Measurements from ENCODE around the gene ACSS1.

Gene ACSS1

DNA sequence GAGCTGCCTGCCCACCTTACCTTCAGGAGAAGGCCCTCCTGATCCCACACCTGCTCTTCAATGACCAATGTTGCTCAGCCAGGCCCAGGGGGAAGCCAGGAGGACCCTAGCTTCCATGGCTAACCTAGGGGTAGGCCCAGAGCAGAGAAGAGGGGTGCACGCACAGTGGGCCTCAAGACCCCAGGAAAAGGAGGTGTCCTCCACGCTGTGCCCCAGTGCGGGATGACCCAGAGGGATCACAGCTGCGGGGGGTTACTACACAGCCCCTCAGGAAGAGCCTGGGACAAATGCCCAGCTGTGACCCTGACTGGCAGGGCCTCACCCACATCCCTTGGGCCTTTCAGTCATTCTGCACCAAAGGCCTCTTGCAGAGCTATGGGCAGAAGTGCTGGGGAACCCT lies 33.8 kb downstream of the ACSS1 start:
- Histone ChIP-seq H3K27ac (ENCODE audit: low read depth, low read length) (no peak overlapping the region), H3K79me2 (ENCODE audit: control insufficient read depth, insufficient read depth, low read length) (no peaks in the 10 kb centered on the region), H3K36me3 (ENCODE audit: control insufficient read depth, insufficient read depth, low read length) (no peaks in the 10 kb centered on the region), H3K56ac (ENCODE audit: low read length) (no peak overlapping the region), H3K4ac (ENCODE audit: low read depth, low read length) (no peak overlapping the region), H3K4me2 (ENCODE audit: low read length) (no peak overlapping the region), H3K27me3 (ENCODE audit: insufficient read depth, low read length, poor library complexity) (no peaks in the 10 kb centered on the region), H4K5ac (ENCODE audit: low read length) (no peak overlapping the region), H3K4me3 (ENCODE audit: low read length) (no peak overlapping the region), H3K9ac (ENCODE audit: low read length) (no peak overlapping the region), H3K18ac (ENCODE audit: low read length) (no peak overlapping the region), H2AK5ac (ENCODE audit: low read length) (no peak overlapping the region), H2BK5ac (ENCODE audit: low read length) (no peak overlapping the region), H3K79me1 (ENCODE audit: low read length) (no peaks in the 10 kb centered on the region), H3K4me1 (ENCODE audit: control insufficient read depth, low read depth, low read length) (no peaks in the 10 kb centered on the region), H2BK15ac (replicated peaks; ENCODE audit: low read depth) (no peak overlapping the region), H2BK120ac (ENCODE audit: low read depth, low read length) (no peak overlapping the region), H3K23ac (ENCODE audit: low read length) (no peak overlapping the region), H4K8ac (ENCODE audit: low read depth, low read length) (no peak overlapping the region)
- no CpG with 5 or more reads among the region's 4 CpGs for WGBS (ENCODE audit: extremely low coverage, insufficient coverage, low lambda C conversion rate)
- DNase-seq = no peak

DNA sequence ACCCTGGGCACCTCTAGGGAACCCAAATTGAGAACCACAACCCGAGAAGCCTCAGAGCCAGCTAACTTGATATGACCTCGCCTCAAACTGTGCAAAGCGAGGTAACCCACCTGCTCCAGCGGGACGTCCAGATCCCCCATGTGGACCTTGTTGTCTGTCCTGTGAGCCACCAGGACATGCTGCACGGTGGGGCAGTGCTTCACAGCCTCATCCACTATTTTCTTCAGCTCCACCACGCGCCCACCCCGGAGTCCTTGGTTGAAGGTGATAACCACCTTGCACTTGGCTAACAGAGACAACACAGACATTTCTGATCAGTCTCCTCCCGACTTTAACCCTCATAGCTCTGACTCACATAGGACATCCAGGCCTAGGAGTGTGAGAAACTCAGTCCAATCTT lies 34.6 kb downstream of the ACSS1 start:
- Histone ChIP-seq H3K18ac (ENCODE audit: low read length) (no peak overlapping the region), H3K4me1 (ENCODE audit: control insufficient read depth, low read depth, low read length) (no peaks in the 10 kb centered on the region), H3K36me3 (ENCODE audit: control insufficient read depth, insufficient read depth, low read length) (no peaks in the 10 kb centered on the region), H3K9ac (ENCODE audit: low read length) (no peak overlapping the region), H2BK120ac (ENCODE audit: low read depth, low read length) (no peak overlapping the region), H3K79me2 (ENCODE audit: control insufficient read depth, insufficient read depth, low read length) (no peaks in the 10 kb centered on the region), H3K27me3 (ENCODE audit: insufficient read depth, low read length, poor library complexity) (no peaks in the 10 kb centered on the region), H2BK5ac (ENCODE audit: low read length) (no peak overlapping the region), H4K8ac (ENCODE audit: low read depth, low read length) (no peak overlapping the region), H4K5ac (ENCODE audit: low read length) (no peak overlapping the region), H3K4ac (ENCODE audit: low read depth, low read length) (no peak overlapping the region), H3K56ac (ENCODE audit: low read length) (no peak overlapping the region), H3K4me3 (ENCODE audit: low read length) (no peak overlapping the region), H2AK5ac (ENCODE audit: low read length) (no peak overlapping the region), H3K4me2 (ENCODE audit: low read length) (no peak overlapping the region), H3K23ac (ENCODE audit: low read length) (no peak overlapping the region), H2BK15ac (replicated peaks; ENCODE audit: low read depth) (no peak overlapping the region), H3K79me1 (ENCODE audit: low read length) (no peaks in the 10 kb centered on the region), H3K27ac (ENCODE audit: low read depth, low read length) (no peak overlapping the region)
- WGBS (ENCODE audit: extremely low coverage, insufficient coverage, low lambda C conversion rate) = no CpG with 5 or more reads among the region's 10 CpGs
- DNase-seq = no peak

DNA sequence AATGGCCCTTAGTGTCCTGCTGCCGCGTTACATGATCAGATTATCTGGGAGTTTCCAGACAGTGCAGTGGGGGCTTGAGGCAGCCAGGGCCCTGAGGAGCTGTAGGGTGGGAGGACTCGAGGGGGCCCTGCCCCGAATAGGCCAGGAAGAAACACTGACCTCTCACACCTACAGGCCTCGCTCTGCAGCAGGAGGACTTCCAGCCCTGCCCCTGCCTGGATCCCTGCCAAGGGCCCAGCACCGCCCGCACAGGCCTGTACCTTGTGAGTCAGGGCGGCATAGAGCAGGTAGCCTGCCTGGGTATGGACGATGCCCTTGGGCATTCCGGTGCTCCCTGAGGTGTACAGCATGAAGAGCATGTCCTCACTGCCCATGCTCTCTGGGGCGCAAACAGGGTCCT lies 35.3 kb downstream of the ACSS1 start:
- Histone ChIP-seq H2BK15ac (replicated peaks; ENCODE audit: low read depth) (no peak overlapping the region), H3K9ac (ENCODE audit: low read length) (no peak overlapping the region), H3K4me1 (ENCODE audit: control insufficient read depth, low read depth, low read length) (peaks cover under 1% of the 10 kb centered on the region), H2BK5ac (ENCODE audit: low read length) (no peak overlapping the region), H3K4me2 (ENCODE audit: low read length) (no peak overlapping the region), H4K5ac (ENCODE audit: low read length) (no peak overlapping the region), H3K27ac (ENCODE audit: low read depth, low read length) (no peak overlapping the region), H3K56ac (ENCODE audit: low read length) (no peak overlapping the region), H3K36me3 (ENCODE audit: control insufficient read depth, insufficient read depth, low read length) (no peaks in the 10 kb centered on the region), H2BK120ac (ENCODE audit: low read depth, low read length) (no peak overlapping the region), H3K23ac (ENCODE audit: low read length) (no peak overlapping the region), H3K18ac (ENCODE audit: low read length) (no peak overlapping the region), H3K79me2 (ENCODE audit: control insufficient read depth, insufficient read depth, low read length) (no peaks in the 10 kb centered on the region), H3K4ac (ENCODE audit: low read depth, low read length) (no peak overlapping the region), H4K8ac (ENCODE audit: low read depth, low read length) (no peak overlapping the region), H3K79me1 (ENCODE audit: low read length) (no peaks in the 10 kb centered on the region), H3K27me3 (ENCODE audit: insufficient read depth, low read length, poor library complexity) (no peaks in the 10 kb centered on the region), H2AK5ac (ENCODE audit: low read length) (no peak overlapping the region), H3K4me3 (ENCODE audit: low read length) (no peak overlapping the region)
- no peak for DNase-seq
- WGBS (ENCODE audit: extremely low coverage, insufficient coverage, low lambda C conversion rate) = no CpG with 5 or more reads among the region's 11 CpGs

DNA sequence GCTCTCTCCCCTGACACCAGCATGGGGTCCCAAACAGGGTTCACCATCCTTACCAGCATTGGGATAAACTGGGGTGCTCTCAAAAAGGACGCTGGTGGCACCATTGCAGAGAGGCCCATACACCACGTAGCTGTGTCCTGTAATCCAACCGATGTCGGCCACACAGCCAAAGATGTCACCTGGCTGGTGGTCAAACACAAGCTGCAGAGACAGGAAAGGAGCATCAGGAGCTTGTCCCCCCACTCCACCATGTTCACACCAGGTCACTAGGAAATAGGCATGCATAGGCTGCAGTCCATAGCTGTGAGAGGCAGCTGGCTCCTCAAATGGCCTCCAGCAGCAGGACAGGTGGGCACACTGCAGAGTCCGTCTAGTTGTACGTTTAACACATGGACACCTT lies 36.6 kb downstream of the ACSS1 start:
- no peak overlapping the region for H3K18ac ChIP-seq (ENCODE audit: low read length)
- no peaks in the 10 kb centered on the region for H3K79me1 ChIP-seq (ENCODE audit: low read length)
- no peaks in the 10 kb centered on the region for H3K79me2 ChIP-seq (ENCODE audit: control insufficient read depth, insufficient read depth, low read length)
- H2BK120ac ChIP-seq (ENCODE audit: low read depth, low read length) = no peak overlapping the region
- no peak overlapping the region for H3K4me2 ChIP-seq (ENCODE audit: low read length)
- no peak overlapping the region for H2AK5ac ChIP-seq (ENCODE audit: low read length)
- H3K4me3 ChIP-seq (ENCODE audit: low read length) = no peak overlapping the region
- H3K4ac ChIP-seq (ENCODE audit: low read depth, low read length) = no peak overlapping the region
- peaks cover 3% of the 10 kb centered on the region for H3K4me1 ChIP-seq (ENCODE audit: control insufficient read depth, low read depth, low read length)
- no peak overlapping the region for H4K5ac ChIP-seq (ENCODE audit: low read length)
- no peak overlapping the region for H4K8ac ChIP-seq (ENCODE audit: low read depth, low read length)
- DNase-seq = no peak
- no peaks in the 10 kb centered on the region for H3K27me3 ChIP-seq (ENCODE audit: insufficient read depth, low read length, poor library complexity)
- H3K27ac ChIP-seq (ENCODE audit: low read depth, low read length) = no peak overlapping the region
- no peak overlapping the region for H3K23ac ChIP-seq (ENCODE audit: low read length)
- H2BK5ac ChIP-seq (ENCODE audit: low read length) = no peak overlapping the region
- no peaks in the 10 kb centered on the region for H3K36me3 ChIP-seq (ENCODE audit: control insufficient read depth, insufficient read depth, low read length)
- no peak overlapping the region for H3K9ac ChIP-seq (ENCODE audit: low read length)
- no peak overlapping the region for H3K56ac ChIP-seq (ENCODE audit: low read length)
- no CpG with 5 or more reads among the region's 6 CpGs for WGBS (ENCODE audit: extremely low coverage, insufficient coverage, low lambda C conversion rate)
- no peak overlapping the region for H2BK15ac ChIP-seq (replicated peaks; ENCODE audit: low read depth)

DNA sequence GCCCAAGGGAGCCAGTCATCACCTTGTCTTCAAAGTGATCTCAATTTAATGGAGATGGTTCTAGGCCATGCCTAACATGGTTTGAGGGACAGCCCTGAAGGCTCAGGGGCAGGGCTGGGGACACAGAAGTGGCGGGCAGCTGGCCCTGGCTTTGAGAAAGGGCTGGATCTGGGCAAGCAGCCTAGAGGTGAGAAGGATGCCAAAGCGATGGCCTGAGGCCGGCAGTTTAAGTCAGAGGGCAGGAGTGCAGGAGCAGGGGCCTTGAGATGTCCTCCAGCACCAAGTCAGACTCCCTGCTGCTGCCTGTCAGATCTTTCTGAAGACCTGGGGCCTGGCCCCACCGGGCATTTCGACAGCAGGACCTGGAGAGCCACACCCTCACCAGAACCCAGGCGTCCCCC lies 37.0 kb downstream of the ACSS1 start:
- H2AK5ac ChIP-seq (ENCODE audit: low read length) = no peak overlapping the region
- H2BK15ac ChIP-seq (replicated peaks; ENCODE audit: low read depth) = no peak overlapping the region
- no peak overlapping the region for H3K18ac ChIP-seq (ENCODE audit: low read length)
- no CpG with 5 or more reads among the region's 6 CpGs for WGBS (ENCODE audit: extremely low coverage, insufficient coverage, low lambda C conversion rate)
- no peak overlapping the region for H3K23ac ChIP-seq (ENCODE audit: low read length)
- H3K36me3 ChIP-seq (ENCODE audit: control insufficient read depth, insufficient read depth, low read length) = no peaks in the 10 kb centered on the region
- no peak overlapping the region for H2BK5ac ChIP-seq (ENCODE audit: low read length)
- no peak for DNase-seq
- no peak overlapping the region for H3K4me2 ChIP-seq (ENCODE audit: low read length)
- H2BK120ac ChIP-seq (ENCODE audit: low read depth, low read length) = no peak overlapping the region
- no peaks in the 10 kb centered on the region for H3K79me1 ChIP-seq (ENCODE audit: low read length)
- H3K4ac ChIP-seq (ENCODE audit: low read depth, low read length) = no peak overlapping the region
- no peaks in the 10 kb centered on the region for H3K79me2 ChIP-seq (ENCODE audit: control insufficient read depth, insufficient read depth, low read length)
- no peak overlapping the region for H4K8ac ChIP-seq (ENCODE audit: low read depth, low read length)
- no peak overlapping the region for H3K4me3 ChIP-seq (ENCODE audit: low read length)
- no peak overlapping the region for H3K27ac ChIP-seq (ENCODE audit: low read depth, low read length)
- H3K27me3 ChIP-seq (ENCODE audit: insufficient read depth, low read length, poor library complexity) = no peaks in the 10 kb centered on the region
- no peak overlapping the region for H3K56ac ChIP-seq (ENCODE audit: low read length)
- no peak overlapping the region for H4K5ac ChIP-seq (ENCODE audit: low read length)
- no peak overlapping the region for H3K9ac ChIP-seq (ENCODE audit: low read length)
- peaks cover 3% of the 10 kb centered on the region for H3K4me1 ChIP-seq (ENCODE audit: control insufficient read depth, low read depth, low read length)

DNA sequence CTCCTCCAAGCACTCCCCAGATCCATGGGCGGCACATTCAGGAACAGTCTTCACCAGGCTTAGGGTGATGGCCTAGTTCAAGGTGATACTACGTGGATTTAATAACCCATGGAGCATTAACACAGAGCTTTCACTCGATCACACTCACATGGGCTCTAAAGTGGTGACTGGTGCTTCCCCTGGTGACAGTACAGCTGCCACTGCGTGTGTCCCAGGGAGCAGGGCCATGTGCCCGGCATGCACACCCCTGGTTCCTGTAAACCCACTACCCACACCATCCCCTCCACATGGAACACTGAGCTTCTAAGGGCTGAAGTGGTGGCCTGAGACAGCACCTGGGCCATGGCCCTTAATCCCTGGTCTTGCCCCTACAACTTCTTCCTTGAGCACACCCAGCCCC lies 37.6 kb downstream of the ACSS1 start:
- Histone ChIP-seq H2BK120ac (ENCODE audit: low read depth, low read length) (no peak overlapping the region), H3K4me1 (ENCODE audit: control insufficient read depth, low read depth, low read length) (peaks cover 3% of the 10 kb centered on the region), H3K23ac (ENCODE audit: low read length) (no peak overlapping the region), H3K4me2 (ENCODE audit: low read length) (no peak overlapping the region), H2BK5ac (ENCODE audit: low read length) (no peak overlapping the region), H4K5ac (ENCODE audit: low read length) (no peak overlapping the region), H3K79me1 (ENCODE audit: low read length) (no peaks in the 10 kb centered on the region), H2AK5ac (ENCODE audit: low read length) (no peak overlapping the region), H3K36me3 (ENCODE audit: control insufficient read depth, insufficient read depth, low read length) (no peaks in the 10 kb centered on the region), H3K27me3 (ENCODE audit: insufficient read depth, low read length, poor library complexity) (no peaks in the 10 kb centered on the region), H3K79me2 (ENCODE audit: control insufficient read depth, insufficient read depth, low read length) (no peaks in the 10 kb centered on the region), H3K4ac (ENCODE audit: low read depth, low read length) (no peak overlapping the region), H3K27ac (ENCODE audit: low read depth, low read length) (no peak overlapping the region), H3K4me3 (ENCODE audit: low read length) (no peak overlapping the region), H3K9ac (ENCODE audit: low read length) (no peak overlapping the region), H2BK15ac (replicated peaks; ENCODE audit: low read depth) (no peak overlapping the region), H4K8ac (ENCODE audit: low read depth, low read length) (no peak overlapping the region), H3K18ac (ENCODE audit: low read length) (no peak overlapping the region), H3K56ac (ENCODE audit: low read length) (no peak overlapping the region)
- WGBS (ENCODE audit: extremely low coverage, insufficient coverage, low lambda C conversion rate) = no CpG with 5 or more reads among the region's 5 CpGs
- DNase-seq = no peak

Measured in mesendoderm (in vitro differentiated cells).